ENCODE measurements around the gene MMAA. TPM values are rescaled to one million over a fixed set of nuclear protein-coding genes. Genes with fewer than 3 reads are reported as not detected.
"Not testable (repeated sequence)": the region's sequence is repeated elsewhere in the genome, so short reads cannot be mapped to it uniquely, and the experiment has no call there.

The MMAA gene
- total RNA-seq, 4 donors from 2014 or later, result 2.8 to 5.0 (median 3.8) TPM

DNA sequence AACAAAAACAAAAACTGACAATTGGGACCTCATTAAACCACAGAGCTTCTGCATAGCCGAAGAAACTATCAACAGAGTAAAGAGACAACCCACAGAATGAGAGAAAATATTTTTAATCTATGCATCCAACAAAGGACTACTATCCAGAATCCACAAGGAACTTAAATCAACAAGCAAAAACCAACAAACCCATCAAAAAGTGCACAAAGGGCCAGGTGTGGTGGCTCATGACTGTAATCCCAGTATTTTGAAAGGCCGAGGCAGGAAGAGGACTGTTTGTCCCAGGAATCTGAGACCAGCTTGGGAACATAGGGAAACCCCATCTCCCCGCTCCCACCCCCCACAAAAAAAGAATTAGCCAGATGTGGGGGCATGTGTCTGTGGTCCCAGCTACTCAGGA, 71.4 kb downstream of the MMAA start:
- Histone ChIP-seq H3K27me3 (no peaks in the 10 kb centered on the region), H3K27ac (no peak overlapping the region), H3K4me3 (no peak overlapping the region), H3K9me3 (no peaks in the 10 kb centered on the region), H3K36me3 (no peaks in the 10 kb centered on the region), H3K4me1 (no peaks in the 10 kb centered on the region)
- no peak for TF ChIP-seq POLR2AphosphoS5 (IDR thresholded peaks at IDR 0.05)
- TF ChIP-seq EP300 (IDR thresholded peaks at IDR 0.05), result no peak
- TF ChIP-seq, protein P1, sequence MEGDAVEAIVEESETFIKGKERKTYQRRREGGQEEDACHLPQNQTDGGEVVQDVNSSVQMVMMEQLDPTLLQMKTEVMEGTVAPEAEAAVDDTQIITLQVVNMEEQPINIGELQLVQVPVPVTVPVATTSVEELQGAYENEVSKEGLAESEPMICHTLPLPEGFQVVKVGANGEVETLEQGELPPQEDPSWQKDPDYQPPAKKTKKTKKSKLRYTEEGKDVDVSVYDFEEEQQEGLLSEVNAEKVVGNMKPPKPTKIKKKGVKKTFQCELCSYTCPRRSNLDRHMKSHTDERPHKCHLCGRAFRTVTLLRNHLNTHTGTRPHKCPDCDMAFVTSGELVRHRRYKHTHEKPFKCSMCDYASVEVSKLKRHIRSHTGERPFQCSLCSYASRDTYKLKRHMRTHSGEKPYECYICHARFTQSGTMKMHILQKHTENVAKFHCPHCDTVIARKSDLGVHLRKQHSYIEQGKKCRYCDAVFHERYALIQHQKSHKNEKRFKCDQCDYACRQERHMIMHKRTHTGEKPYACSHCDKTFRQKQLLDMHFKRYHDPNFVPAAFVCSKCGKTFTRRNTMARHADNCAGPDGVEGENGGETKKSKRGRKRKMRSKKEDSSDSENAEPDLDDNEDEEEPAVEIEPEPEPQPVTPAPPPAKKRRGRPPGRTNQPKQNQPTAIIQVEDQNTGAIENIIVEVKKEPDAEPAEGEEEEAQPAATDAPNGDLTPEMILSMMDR (IDR thresholded peaks at IDR 0.05), result no peak
- TF ChIP-seq POLR2A (IDR thresholded peaks at IDR 0.05), result no peak
- no peak for ATAC-seq
- 90% methylated on average over 1 to 3 of the region's 3 CpGs for WGBS, 2 donors (ENCODE audit: low coverage in 1 of 2)

DNA sequence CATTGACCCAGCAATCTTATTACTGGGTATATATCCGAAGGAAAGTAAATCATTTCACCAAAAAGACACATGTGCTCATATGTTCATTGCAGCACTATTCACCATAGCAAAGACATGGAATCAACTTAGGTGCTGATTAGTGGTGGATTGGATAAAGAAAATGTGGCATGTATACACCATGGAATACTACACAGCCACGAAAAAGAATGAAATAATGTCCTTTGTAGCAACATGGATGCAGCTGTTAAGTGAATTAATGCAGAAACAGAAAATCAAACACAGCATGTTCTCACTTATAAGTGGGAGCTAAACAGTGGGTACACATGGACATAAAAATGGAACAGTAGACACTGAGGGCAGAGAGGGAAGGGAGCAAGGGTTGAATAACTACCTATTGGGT, 72.2 kb downstream of the MMAA start:
- not testable (repeated sequence) for H3K27me3 ChIP-seq, H3K36me3 ChIP-seq, H3K27ac ChIP-seq, H3K9me3 ChIP-seq, H3K4me3 ChIP-seq, ATAC-seq, H3K4me1 ChIP-seq
- 88 to 96% methylated on average over 2 of the region's 2 CpGs for WGBS, 2 donors (ENCODE audit: low coverage in 1 of 2)

DNA sequence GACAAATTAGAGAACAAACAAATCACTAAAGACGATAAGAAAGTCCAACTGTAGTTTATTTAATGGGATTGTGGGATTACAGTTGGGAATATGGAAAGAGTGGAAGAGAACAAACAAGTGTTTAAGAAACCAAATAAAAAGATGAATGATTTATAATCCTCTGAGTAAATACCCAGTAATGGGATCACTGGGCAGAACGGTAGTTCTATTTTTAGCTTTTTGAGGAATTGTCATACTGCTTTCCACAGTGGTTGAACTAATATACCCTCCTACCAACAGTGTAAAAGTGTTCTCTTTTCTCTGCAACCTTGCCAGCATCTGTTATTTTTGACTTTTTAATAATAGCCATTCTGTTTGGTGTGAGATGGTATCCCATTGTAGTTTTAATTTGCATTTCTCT, 75.7 kb downstream of the MMAA start:
- WGBS, 2 donors (ENCODE audit: low coverage in 1 of 2), result 3 to 11% methylated on average over 2 of the region's 2 CpGs
- no peaks in the 10 kb centered on the region for H3K36me3 ChIP-seq
- H3K27me3 ChIP-seq, result no peaks in the 10 kb centered on the region
- H3K9me3 ChIP-seq, result no peaks in the 10 kb centered on the region
- H3K27ac ChIP-seq, result no peak overlapping the region
- no peak overlapping the region for H3K4me3 ChIP-seq
- TF ChIP-seq EP300 (IDR thresholded peaks at IDR 0.05) (no peak), POLR2AphosphoS5 (IDR thresholded peaks at IDR 0.05) (peak; percentile 32), POLR2A (IDR thresholded peaks at IDR 0.05) (no peak)
- TF ChIP-seq, protein P1 (IDR thresholded peaks at IDR 0.05), result no peak
- no peaks in the 10 kb centered on the region for H3K4me1 ChIP-seq
- ATAC-seq, result no peak

DNA sequence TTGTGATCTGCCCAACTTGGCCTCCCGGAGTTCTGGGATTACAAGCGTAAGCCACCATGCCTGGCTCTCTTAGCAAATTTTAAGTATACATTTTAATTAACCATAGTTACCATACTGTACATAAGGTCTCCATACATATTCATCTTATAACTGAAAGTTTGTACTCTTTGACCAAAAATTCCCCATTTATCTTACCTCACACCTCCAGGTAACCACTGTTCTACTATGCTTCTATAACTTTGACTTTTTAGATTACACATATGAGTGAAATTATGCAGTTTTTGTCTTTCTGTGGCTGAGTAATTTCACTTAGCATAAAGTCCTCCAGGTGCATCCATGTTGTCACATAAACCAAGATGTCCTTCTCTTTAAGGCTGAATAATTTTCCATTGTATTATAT, 78.1 kb downstream of the MMAA start:
- TF ChIP-seq POLR2AphosphoS5 (IDR thresholded peaks at IDR 0.05) (no peak), POLR2A (IDR thresholded peaks at IDR 0.05) (no peak), EP300 (IDR thresholded peaks at IDR 0.05) (no peak)
- TF ChIP-seq, protein P1 (IDR thresholded peaks at IDR 0.05), result no peak
- no peak for ATAC-seq
- no peak overlapping the region for H3K4me3 ChIP-seq
- no peaks in the 10 kb centered on the region for H3K27me3 ChIP-seq
- no peaks in the 10 kb centered on the region for H3K9me3 ChIP-seq
- H3K36me3 ChIP-seq, result no peaks in the 10 kb centered on the region
- no peaks in the 10 kb centered on the region for H3K4me1 ChIP-seq
- 97% methylated on average over 2 of the region's 2 CpGs; no CpG with 5 or more reads in 1 of the 2 donors for WGBS, 2 donors (ENCODE audit: low coverage in 1 of 2)
- no peak overlapping the region for H3K27ac ChIP-seq

DNA sequence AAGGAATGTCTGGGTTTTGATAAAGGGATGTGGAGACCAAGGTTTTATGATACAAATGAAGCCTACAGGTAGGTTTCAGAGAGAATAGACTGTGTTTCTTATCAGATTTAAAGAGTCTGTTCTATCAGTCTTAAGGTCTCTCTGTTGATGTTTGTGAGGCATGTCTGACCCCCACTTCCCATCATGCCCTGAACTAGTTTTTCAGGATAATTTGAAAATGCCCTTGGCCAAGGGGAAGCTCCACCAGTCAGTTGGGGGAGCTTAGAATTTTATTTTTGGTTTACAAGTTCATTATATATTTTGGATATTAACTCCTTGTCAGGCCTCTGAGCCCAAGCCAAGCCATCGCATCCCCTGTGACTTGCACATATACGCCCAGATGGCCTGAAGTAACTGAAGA, 79.3 kb downstream of the MMAA start:
- WGBS, 2 donors (ENCODE audit: low coverage in 1 of 2), result 100% methylated on average over 2 of the region's 2 CpGs; no CpG with 5 or more reads in 1 of the 2 donors
- TF ChIP-seq POLR2AphosphoS5 (IDR thresholded peaks at IDR 0.05) (no peak), POLR2A (IDR thresholded peaks at IDR 0.05) (no peak), EP300 (IDR thresholded peaks at IDR 0.05) (no peak)
- TF ChIP-seq, protein P1 (IDR thresholded peaks at IDR 0.05), result no peak
- no peaks in the 10 kb centered on the region for H3K36me3 ChIP-seq
- no peak overlapping the region for H3K4me3 ChIP-seq
- H3K27me3 ChIP-seq, result no peaks in the 10 kb centered on the region
- H3K4me1 ChIP-seq, result no peaks in the 10 kb centered on the region
- no peak overlapping the region for H3K27ac ChIP-seq
- ATAC-seq, result no peak
- no peaks in the 10 kb centered on the region for H3K9me3 ChIP-seq

Data from gastroesophageal sphincter (tissue), 4 donors.